Neural crest cell (in vitro differentiated cells): Measurements from ENCODE around the gene UCK1. TPM values are rescaled to one million over a fixed set of nuclear protein-coding genes. Genes with fewer than 3 reads are reported as not detected.

Experiments used
- DNase-seq: peaks from one replicate; pipeline ENCODE4 v3.0.0; 2021; ENCODE audit warnings: low read depth, mixed read lengths, low spot score
- H3K27ac Mint-ChIP-seq: one replicate; pipeline ENCODE4 v1.8.0; 2021; ENCODE audit warnings: mild to moderate bottlenecking, mixed read lengths; ENCODE audit not compliant: unreplicated experiment
- H3K27me3 Mint-ChIP-seq: 2 replicates; pipeline ENCODE4 v1.8.0; 2021; ENCODE audit warnings: low read depth, mild to moderate bottlenecking, mixed read lengths
- H3K36me3 Mint-ChIP-seq: 2 replicates; pipeline ENCODE4 v1.8.0; 2021; ENCODE audit warnings: low read depth, mild to moderate bottlenecking, mixed read lengths
- H3K4me1 Mint-ChIP-seq: 2 replicates; pipeline ENCODE4 v1.8.0; 2021; ENCODE audit warnings: mixed read lengths
- H3K4me3 Mint-ChIP-seq: one replicate; pipeline ENCODE4 v1.8.0; 2021; ENCODE audit warnings: mild to moderate bottlenecking, mixed read lengths
- H3K9me3 Mint-ChIP-seq: 2 replicates; pipeline ENCODE4 v1.8.0; 2021; ENCODE audit warnings: mixed read lengths
- CTCF ChIP-seq: fragments of 200-600 bp; sonication (generic); conservative IDR thresholded peaks from 2 replicates; pipeline ENCODE4 v1.5.0; 2021; ENCODE audit warnings: antibody characterized with exemption, mild to moderate bottlenecking
- total RNA-seq: library from RNA; stranded (reverse); gene quantifications from 2 replicates; pipeline ENCODE4 v1.2.1, GENCODE V29; 2021

UCK1 gene
- total RNA-seq, 1 donor from 2014 or later, result 56.8 TPM

- H3K36me3 Mint-ChIP-seq, result peaks cover 38% of the 10 kb centered on the region
- H3K4me1 Mint-ChIP-seq, result no peaks in the 10 kb centered on the region
- H3K27ac Mint-ChIP-seq, result peak overlapping the region; percentile 50
These were observed 56.4 kb downstream of the UCK1 start for GRCh38 chr9:131474711-131475110.

DNA sequence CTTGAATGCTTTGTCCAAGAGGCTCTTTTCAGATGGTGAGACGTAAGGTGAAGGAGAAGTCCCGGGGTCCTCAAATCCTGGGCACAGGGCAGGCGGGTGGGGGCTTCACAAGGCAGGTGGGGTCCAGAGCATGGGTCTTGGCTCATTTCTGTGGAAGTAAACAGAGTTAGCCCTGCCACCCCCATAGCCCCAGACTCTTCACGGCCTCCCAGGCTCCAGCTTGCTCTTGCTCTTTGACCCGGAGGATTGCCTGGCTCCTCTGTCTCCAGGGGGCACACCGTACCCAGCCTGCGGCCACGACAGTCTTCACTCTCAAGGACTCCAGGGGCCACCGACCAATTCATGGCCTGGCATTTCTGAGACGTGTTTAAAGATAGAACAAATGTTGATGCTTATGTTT is 57.2 kb downstream of the UCK1 start:
- Mint-ChIP-seq H3K27me3 (peaks cover 3% of the 10 kb centered on the region), H3K27ac (no peak overlapping the region)
- DNase-seq, result no peak

More at GRCh38 chr9:131474711-131475110, 56.4 kb downstream of the UCK1 start:
- no peak for TF ChIP-seq CTCF
- Mint-ChIP-seq H3K4me3 (peak overlapping the region; percentile 23), H3K9me3 (no peaks in the 10 kb centered on the region), H3K27me3 (peaks cover 3% of the 10 kb centered on the region)
- no peak for DNase-seq

More for the DNA sequence above, 57.2 kb downstream of the UCK1 start:
- H3K36me3 Mint-ChIP-seq, result peaks cover 39% of the 10 kb centered on the region
- no peaks in the 10 kb centered on the region for H3K4me1 Mint-ChIP-seq
- H3K4me3 Mint-ChIP-seq, result no peak overlapping the region
- no peaks in the 10 kb centered on the region for H3K9me3 Mint-ChIP-seq
- TF ChIP-seq CTCF, result no peak

Other genes starting within 250 kb of the UCK1 start
- gene PLPP7, start 241.5 kb downstream of the UCK1 start, total RNA-seq, result 5.8 and 6.9 TPM in 2 replicates
- gene PRRC2B, start 137.2 kb downstream of the UCK1 start, total RNA-seq, result 349 and 358 TPM in 2 replicates
- gene POMT1, start 28.3 kb downstream of the UCK1 start, total RNA-seq, result 42.8 and 46.3 TPM in 2 replicates
- gene PRRT1B, start 14.3 kb upstream of the UCK1 start, total RNA-seq, result not detected in 2 replicates
- gene RAPGEF1, start 208.8 kb upstream of the UCK1 start, total RNA-seq, result 66.2 and 68.1 TPM in 2 replicates